Endodermal cell (in vitro differentiated cells): ENCODE results near the gene GPSM1. TPM values are rescaled to one million over a fixed set of nuclear protein-coding genes. Genes with fewer than 3 reads are reported as not detected.
"Not testable (repeated sequence)": the region's sequence is repeated elsewhere in the genome, so short reads cannot be mapped to it uniquely, and the experiment has no call there.

Source experiments
- DNase-seq: peaks from one replicate; pipeline ENCODE4 v3.0.0-alpha.2; 2017
- H3K27ac ChIP-seq: 2 replicates; pipeline ENCODE4 v1.5.1; 2013; ENCODE audit warnings: mild to moderate bottlenecking, low read depth, low read length, moderate library complexity
- H3K27me3 ChIP-seq: 2 replicates; pipeline ENCODE4 v1.6.1; 2013; ENCODE audit warnings: mild to moderate bottlenecking, low read length, moderate library complexity; ENCODE audit not compliant: insufficient read depth, control insufficient read depth, poor library complexity, severe bottlenecking
- H3K36me3 ChIP-seq: 2 replicates; pipeline ENCODE4 v1.7.0; 2013; ENCODE audit warnings: mild to moderate bottlenecking, low read length, moderate library complexity; ENCODE audit not compliant: control insufficient read depth, insufficient read depth
- H3K4me1 ChIP-seq: one replicate; pipeline ENCODE4 v1.7.0; 2013; ENCODE audit warnings: low read length; ENCODE audit not compliant: control insufficient read depth, insufficient read depth
- H3K4me3 ChIP-seq: 2 replicates; pipeline ENCODE4 v1.5.1; 2013; ENCODE audit warnings: mild to moderate bottlenecking, low read length, moderate library complexity
- H3K9ac ChIP-seq: 2 replicates; pipeline ENCODE4 v1.6.1; 2013; ENCODE audit warnings: mild to moderate bottlenecking, low read length, moderate library complexity; ENCODE audit not compliant: poor library complexity, severe bottlenecking; ENCODE audit errors: extremely low read depth
- H3K9me3 ChIP-seq: 2 replicates; pipeline ENCODE4 v1.6.1; 2013; ENCODE audit warnings: mild to moderate bottlenecking, low read length, moderate library complexity; ENCODE audit not compliant: control insufficient read depth
- H3K27ac Mint-ChIP-seq: 2 replicates; pipeline ENCODE4 v1.8.0; 2020; ENCODE audit warnings: mixed read lengths
- H3K27me3 Mint-ChIP-seq: 2 replicates; pipeline ENCODE4 v1.8.0; 2021; ENCODE audit warnings: mild to moderate bottlenecking, mixed read lengths; ENCODE audit not compliant: insufficient read depth
- H3K36me3 Mint-ChIP-seq: 2 replicates; pipeline ENCODE4 v1.8.0; 2020; ENCODE audit warnings: low read depth, mixed read lengths
- H3K4me1 Mint-ChIP-seq: 2 replicates; pipeline ENCODE4 v1.8.0; 2020; ENCODE audit warnings: mixed read lengths
- H3K4me3 Mint-ChIP-seq: 2 replicates; pipeline ENCODE4 v1.8.0; 2020; ENCODE audit warnings: mild to moderate bottlenecking, moderate library complexity, mixed read lengths
- H3K9me3 Mint-ChIP-seq: 2 replicates; pipeline ENCODE4 v1.8.0; 2020; ENCODE audit warnings: mild to moderate bottlenecking, mixed read lengths
- WGBS, 2 experiments: methylation state at CpG; one replicate each; pipeline versions ENCODE4 v1.1.5 to v1.1.7; 2013; ENCODE audit warnings: missing lambda C conversion rate in 2 of 2, mixed read lengths in 1 of 2; ENCODE audit not compliant: insufficient coverage in 1 of 2, insufficient read length in 1 of 2; 5-methylcytosine and 5-hydroxymethylcytosine counted together
- total RNA-seq, 2 donors: library from RNA; stranded (reverse); fragmentation: NEBNext Ultra II Directional in 1 of 2; extraction: Animal tissue kit (Norgen Biotek cat#: 25700) in 1 of 2; gene quantifications; 2 replicates in 1 of 2; 3 replicates in 1 of 2; pipeline ENCODE4 v1.2.1, GENCODE V29; 2021
- TF ChIP-seq, protein P1 (sequence below): fragments of 200-600 bp; sonication (generic); conservative IDR thresholded peaks from 2 replicates; pipeline ENCODE4 v1.5.0; 2021; ENCODE audit warnings: antibody characterized with exemption, mild to moderate bottlenecking

The GPSM1 gene
- total RNA-seq, 2 donors from 2014 or later = 37.2 to 38.6 TPM

DNA sequence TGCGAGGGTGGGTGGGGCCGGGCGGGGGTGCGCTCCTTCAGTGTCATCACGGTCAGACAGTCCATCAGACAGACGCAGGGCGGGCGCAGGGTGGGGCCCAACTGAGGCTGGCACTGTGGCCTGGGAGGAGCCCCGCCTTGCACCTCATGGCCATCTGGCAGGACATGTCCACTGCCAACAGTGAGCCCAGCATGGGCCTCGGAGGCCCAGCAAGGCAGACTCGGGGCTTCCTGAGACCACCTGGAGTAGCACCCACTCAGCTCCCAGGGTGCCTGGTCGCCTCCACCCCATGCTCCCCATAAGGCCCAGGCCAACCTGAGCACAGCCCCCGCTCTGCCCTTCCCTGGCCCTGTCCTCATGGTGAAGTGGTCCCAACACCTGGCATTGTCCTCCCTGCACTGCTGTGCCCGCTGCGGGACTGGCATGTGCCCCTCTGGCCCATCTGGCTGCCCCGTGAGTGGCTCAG lies 8.5 kb upstream of the GPSM1 start:
- Histone ChIP-seq H3K27ac (no peak overlapping the region), H3K9me3 (peaks cover 11% of the 10 kb centered on the region), H3K4me1 (no peaks in the 10 kb centered on the region), H3K27me3 (no peaks in the 10 kb centered on the region), H3K4me3 (no peak overlapping the region), H3K9ac (no peak overlapping the region), H3K36me3 (no peaks in the 10 kb centered on the region)
- no peak overlapping the region for H3K27ac Mint-ChIP-seq
- H3K4me3 Mint-ChIP-seq = no peak overlapping the region
- TF ChIP-seq, protein P1, sequence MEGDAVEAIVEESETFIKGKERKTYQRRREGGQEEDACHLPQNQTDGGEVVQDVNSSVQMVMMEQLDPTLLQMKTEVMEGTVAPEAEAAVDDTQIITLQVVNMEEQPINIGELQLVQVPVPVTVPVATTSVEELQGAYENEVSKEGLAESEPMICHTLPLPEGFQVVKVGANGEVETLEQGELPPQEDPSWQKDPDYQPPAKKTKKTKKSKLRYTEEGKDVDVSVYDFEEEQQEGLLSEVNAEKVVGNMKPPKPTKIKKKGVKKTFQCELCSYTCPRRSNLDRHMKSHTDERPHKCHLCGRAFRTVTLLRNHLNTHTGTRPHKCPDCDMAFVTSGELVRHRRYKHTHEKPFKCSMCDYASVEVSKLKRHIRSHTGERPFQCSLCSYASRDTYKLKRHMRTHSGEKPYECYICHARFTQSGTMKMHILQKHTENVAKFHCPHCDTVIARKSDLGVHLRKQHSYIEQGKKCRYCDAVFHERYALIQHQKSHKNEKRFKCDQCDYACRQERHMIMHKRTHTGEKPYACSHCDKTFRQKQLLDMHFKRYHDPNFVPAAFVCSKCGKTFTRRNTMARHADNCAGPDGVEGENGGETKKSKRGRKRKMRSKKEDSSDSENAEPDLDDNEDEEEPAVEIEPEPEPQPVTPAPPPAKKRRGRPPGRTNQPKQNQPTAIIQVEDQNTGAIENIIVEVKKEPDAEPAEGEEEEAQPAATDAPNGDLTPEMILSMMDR = no peak
- no peaks in the 10 kb centered on the region for H3K36me3 Mint-ChIP-seq
- 93 to 98% methylated on average over 5 to 16 of the region's 16 CpGs for WGBS, 2 experiments
- no peak for DNase-seq
- no peaks in the 10 kb centered on the region for H3K27me3 Mint-ChIP-seq
- H3K4me1 Mint-ChIP-seq = no peaks in the 10 kb centered on the region
- H3K9me3 Mint-ChIP-seq = peaks cover 25% of the 10 kb centered on the region

DNA sequence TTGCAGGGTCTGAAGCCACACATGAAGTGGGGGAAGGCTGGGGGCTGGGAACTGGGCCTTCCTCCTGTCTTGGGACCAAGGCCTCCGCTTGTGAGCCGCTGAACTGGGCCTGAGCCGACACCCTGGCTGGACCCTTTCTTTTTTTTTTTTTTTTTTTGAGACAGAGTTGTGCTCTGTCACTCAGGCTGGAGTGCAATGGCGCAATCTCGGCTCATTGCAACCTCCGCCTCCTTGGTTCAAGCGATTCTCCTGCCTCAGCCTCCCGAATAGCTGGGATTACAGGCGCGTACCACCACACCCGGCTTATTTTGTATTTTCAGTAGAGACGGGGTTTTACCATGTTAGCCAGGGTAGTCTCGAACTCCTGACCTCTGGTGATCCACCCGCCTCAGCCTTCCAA lies 8.1 kb upstream of the GPSM1 start:
- not testable (repeated sequence) for H3K4me3 Mint-ChIP-seq, H3K36me3 Mint-ChIP-seq, H3K27me3 ChIP-seq, H3K9ac ChIP-seq, H3K4me1 ChIP-seq, H3K27ac Mint-ChIP-seq, DNase-seq, H3K36me3 ChIP-seq, H3K27ac ChIP-seq, H3K4me1 Mint-ChIP-seq, H3K27me3 Mint-ChIP-seq, H3K4me3 ChIP-seq
- peaks cover 11% of the 10 kb centered on the region for H3K9me3 ChIP-seq
- H3K9me3 Mint-ChIP-seq = peaks cover 25% of the 10 kb centered on the region
- WGBS, 2 experiments = 95 to 96% methylated on average over 11 to 14 of the region's 14 CpGs

DNA sequence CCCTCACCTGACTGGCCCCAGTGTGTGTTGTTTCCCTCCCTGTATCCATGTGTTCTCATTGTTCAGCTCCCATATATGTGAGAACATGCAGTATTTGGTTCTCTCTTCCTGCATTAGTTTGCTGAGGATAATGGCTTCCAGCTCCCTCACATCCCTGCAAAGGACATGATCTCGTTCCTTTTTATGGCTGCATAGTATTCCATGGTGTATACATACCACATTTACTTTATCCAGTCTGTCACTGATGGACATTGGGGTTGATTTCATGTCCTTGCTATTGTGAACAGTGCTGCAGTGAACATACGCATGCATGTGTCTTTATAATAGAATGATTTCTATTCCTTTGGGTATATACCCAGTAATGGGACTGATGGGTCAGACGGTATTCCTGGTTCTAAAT lies 7.4 kb upstream of the GPSM1 start:
- WGBS, 2 experiments = 86 to 98% methylated on average over 3 of the region's 3 CpGs
- H3K9me3 ChIP-seq, DNase-seq, H3K4me3 Mint-ChIP-seq, H3K27ac Mint-ChIP-seq, H3K36me3 ChIP-seq, H3K27me3 Mint-ChIP-seq, H3K4me1 ChIP-seq, H3K4me1 Mint-ChIP-seq, H3K9ac ChIP-seq, H3K4me3 ChIP-seq, H3K27ac ChIP-seq, H3K27me3 ChIP-seq, H3K36me3 Mint-ChIP-seq: not testable (repeated sequence)
- H3K9me3 Mint-ChIP-seq = peaks cover 18% of the 10 kb centered on the region

DNA sequence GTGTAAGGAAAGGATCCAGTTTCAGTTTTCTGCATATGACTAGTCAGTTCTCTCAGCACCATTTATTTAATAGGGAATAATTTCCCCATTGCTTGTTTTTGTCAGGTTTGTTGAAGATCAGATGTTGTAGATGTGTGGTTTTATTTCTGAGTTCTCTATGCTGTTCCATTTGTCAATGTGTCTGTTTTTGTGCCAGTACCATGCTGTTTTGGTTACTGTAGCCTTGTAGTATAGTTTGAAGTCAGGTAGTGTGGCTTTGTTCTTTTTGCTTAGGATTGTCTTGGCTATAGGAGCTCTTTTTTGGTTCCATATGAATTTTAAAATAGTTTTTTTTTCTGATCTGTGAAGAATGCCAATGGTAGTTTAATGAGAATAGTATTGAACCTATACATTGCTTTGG lies 6.4 kb upstream of the GPSM1 start:
- H3K4me3 ChIP-seq, H3K9me3 ChIP-seq, H3K36me3 ChIP-seq, H3K9me3 Mint-ChIP-seq, H3K27ac ChIP-seq, H3K4me1 Mint-ChIP-seq, H3K27me3 Mint-ChIP-seq, DNase-seq, H3K4me3 Mint-ChIP-seq, H3K36me3 Mint-ChIP-seq, H3K27me3 ChIP-seq, H3K4me1 ChIP-seq, H3K9ac ChIP-seq, H3K27ac Mint-ChIP-seq: not testable (repeated sequence)
